Fibroblast of peridontal ligament (primary cell): ENCODE measurements around the gene RSPO1.

ENCODE experiments used
- DNase-seq: peaks from one replicate; pipeline ENCODE4 v3.0.0-alpha.2; 2010; ENCODE audit errors: extremely low read depth

The RSPO1 gene

GRCh38 chr1:37570528-37571334 is 64.0 kb downstream of the RSPO1 start:
- DNase-seq, result no peak

- no peak for DNase-seq
Observed at GRCh38 chr1:37567023-37567422, 67.7 kb downstream of the RSPO1 start.

- DNase-seq, result no peak
Observed at GRCh38 chr1:37564892-37565291, 69.8 kb downstream of the RSPO1 start.

GRCh38 chr1:37562984-37563383 is 71.7 kb downstream of the RSPO1 start:
- DNase-seq, result no peak
